ENCODE measurements around the gene ERC2.

ERC2 gene

GRCh38 chr3:56051052-56051451 lies 417.2 kb downstream of the ERC2 start:
- H3K9me3 ChIP-seq (ENCODE audit: control insufficient read depth, low read length), result no peaks in the 10 kb centered on the region
- H3K4me3 ChIP-seq (ENCODE audit: low read depth, low read length), result no peak overlapping the region
- no peak overlapping the region for H3K9ac ChIP-seq
- TF ChIP-seq, protein P1, sequence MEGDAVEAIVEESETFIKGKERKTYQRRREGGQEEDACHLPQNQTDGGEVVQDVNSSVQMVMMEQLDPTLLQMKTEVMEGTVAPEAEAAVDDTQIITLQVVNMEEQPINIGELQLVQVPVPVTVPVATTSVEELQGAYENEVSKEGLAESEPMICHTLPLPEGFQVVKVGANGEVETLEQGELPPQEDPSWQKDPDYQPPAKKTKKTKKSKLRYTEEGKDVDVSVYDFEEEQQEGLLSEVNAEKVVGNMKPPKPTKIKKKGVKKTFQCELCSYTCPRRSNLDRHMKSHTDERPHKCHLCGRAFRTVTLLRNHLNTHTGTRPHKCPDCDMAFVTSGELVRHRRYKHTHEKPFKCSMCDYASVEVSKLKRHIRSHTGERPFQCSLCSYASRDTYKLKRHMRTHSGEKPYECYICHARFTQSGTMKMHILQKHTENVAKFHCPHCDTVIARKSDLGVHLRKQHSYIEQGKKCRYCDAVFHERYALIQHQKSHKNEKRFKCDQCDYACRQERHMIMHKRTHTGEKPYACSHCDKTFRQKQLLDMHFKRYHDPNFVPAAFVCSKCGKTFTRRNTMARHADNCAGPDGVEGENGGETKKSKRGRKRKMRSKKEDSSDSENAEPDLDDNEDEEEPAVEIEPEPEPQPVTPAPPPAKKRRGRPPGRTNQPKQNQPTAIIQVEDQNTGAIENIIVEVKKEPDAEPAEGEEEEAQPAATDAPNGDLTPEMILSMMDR (IDR thresholded peaks at IDR 0.05), result no peak
- no peaks in the 10 kb centered on the region for H3K4me1 ChIP-seq
- no peak overlapping the region for H3K4me2 ChIP-seq (ENCODE audit: low read length)
- H3K36me3 ChIP-seq (ENCODE audit: control insufficient read depth, insufficient read depth, low read length), result no peaks in the 10 kb centered on the region
- no peaks in the 10 kb centered on the region for H3K27me3 ChIP-seq (ENCODE audit: control insufficient read depth, insufficient read depth, low read length)
- no peaks in the 10 kb centered on the region for H3K79me2 ChIP-seq
- H2AFZ ChIP-seq, result no peak overlapping the region
- no peak overlapping the region for H3K27ac ChIP-seq

DNA sequence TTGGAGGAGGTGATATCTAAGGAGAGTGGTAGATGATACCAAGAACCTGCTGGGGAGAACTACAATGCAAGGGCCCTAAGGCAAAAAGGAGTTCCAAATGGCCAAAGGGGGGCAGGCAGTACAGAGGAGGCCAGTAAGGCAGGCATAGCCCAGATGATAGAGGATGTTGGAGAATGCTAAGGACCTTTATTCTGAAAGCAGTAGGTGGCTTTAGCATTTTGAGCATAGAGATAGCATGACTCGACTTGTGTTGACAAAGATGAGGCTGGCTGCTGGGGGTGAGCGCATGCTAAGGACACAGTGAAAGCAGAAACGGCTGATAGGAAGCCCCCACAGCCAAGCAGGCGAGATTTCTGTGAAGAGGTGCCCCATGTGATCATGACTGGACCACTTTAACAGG lies 419.3 kb downstream of the ERC2 start:
- Histone ChIP-seq H3K27ac (no peak overlapping the region), H3K27me3 (ENCODE audit: control insufficient read depth, insufficient read depth, low read length) (no peaks in the 10 kb centered on the region), H3K4me3 (ENCODE audit: low read depth, low read length) (no peak overlapping the region), H3K36me3 (ENCODE audit: control insufficient read depth, insufficient read depth, low read length) (no peaks in the 10 kb centered on the region), H3K4me2 (ENCODE audit: low read length) (no peak overlapping the region), H3K9me3 (ENCODE audit: control insufficient read depth, low read length) (no peaks in the 10 kb centered on the region), H3K4me1 (no peaks in the 10 kb centered on the region), H3K79me2 (no peaks in the 10 kb centered on the region), H2AFZ (no peak overlapping the region), H3K9ac (no peak overlapping the region)
- TF ChIP-seq, protein P1 (IDR thresholded peaks at IDR 0.05), result no peak

GRCh38 chr3:56048331-56048730 lies 419.9 kb downstream of the ERC2 start:
- Histone ChIP-seq H3K36me3 (ENCODE audit: control insufficient read depth, insufficient read depth, low read length) (no peaks in the 10 kb centered on the region), H3K4me2 (ENCODE audit: low read length) (no peak overlapping the region), H3K9me3 (ENCODE audit: control insufficient read depth, low read length) (no peaks in the 10 kb centered on the region), H3K4me1 (no peaks in the 10 kb centered on the region), H3K27me3 (ENCODE audit: control insufficient read depth, insufficient read depth, low read length) (no peaks in the 10 kb centered on the region), H3K4me3 (ENCODE audit: low read depth, low read length) (no peak overlapping the region), H2AFZ (no peak overlapping the region), H3K9ac (no peak overlapping the region), H3K79me2 (no peaks in the 10 kb centered on the region), H3K27ac (no peak overlapping the region)
- TF ChIP-seq, protein P1 (IDR thresholded peaks at IDR 0.05), result no peak

- H3K27ac ChIP-seq, result no peak overlapping the region
- H3K79me2 ChIP-seq, result no peaks in the 10 kb centered on the region
- no peak overlapping the region for H3K4me2 ChIP-seq (ENCODE audit: low read length)
- H3K36me3 ChIP-seq (ENCODE audit: control insufficient read depth, insufficient read depth, low read length), result no peaks in the 10 kb centered on the region
- H3K27me3 ChIP-seq (ENCODE audit: control insufficient read depth, insufficient read depth, low read length), result no peaks in the 10 kb centered on the region
- H3K9me3 ChIP-seq (ENCODE audit: control insufficient read depth, low read length), result no peaks in the 10 kb centered on the region
- TF ChIP-seq, protein P1 (IDR thresholded peaks at IDR 0.05), result no peak
- H2AFZ ChIP-seq, result no peak overlapping the region
- H3K4me1 ChIP-seq, result no peaks in the 10 kb centered on the region
- no peak overlapping the region for H3K4me3 ChIP-seq (ENCODE audit: low read depth, low read length)
- H3K9ac ChIP-seq, result no peak overlapping the region
Observed at GRCh38 chr3:56042326-56042951, 425.8 kb downstream of the ERC2 start.

GRCh38 chr3:56025326-56025725 lies 442.9 kb downstream of the ERC2 start:
- H3K9me3 ChIP-seq (ENCODE audit: control insufficient read depth, low read length), result no peaks in the 10 kb centered on the region
- H3K9ac ChIP-seq, result no peak overlapping the region
- TF ChIP-seq, protein P1 (IDR thresholded peaks at IDR 0.05), result no peak
- H3K4me2 ChIP-seq (ENCODE audit: low read length), result no peak overlapping the region
- no peaks in the 10 kb centered on the region for H3K4me1 ChIP-seq
- H2AFZ ChIP-seq, result no peak overlapping the region
- no peak overlapping the region for H3K27ac ChIP-seq
- no peak overlapping the region for H3K4me3 ChIP-seq (ENCODE audit: low read depth, low read length)
- H3K79me2 ChIP-seq, result no peaks in the 10 kb centered on the region
- no peaks in the 10 kb centered on the region for H3K36me3 ChIP-seq (ENCODE audit: control insufficient read depth, insufficient read depth, low read length)
- H3K27me3 ChIP-seq (ENCODE audit: control insufficient read depth, insufficient read depth, low read length), result no peaks in the 10 kb centered on the region
